ENCODE measurements around the gene IGFBP3. TPM values are rescaled to one million over a fixed set of nuclear protein-coding genes. Genes with fewer than 3 reads are reported as not detected.

The IGFBP3 gene
- total RNA-seq, 3 donors from 2014 or later = 27.0 to 41.5 (median 40.6) TPM

GRCh38 chr7:45867471-45867870 lies 53.6 kb downstream of the IGFBP3 start:
- Histone ChIP-seq H3K36me3 (ENCODE audit: low read depth) (no peaks in the 10 kb centered on the region), H3K9me3 (no peaks in the 10 kb centered on the region), H3K4me3 (no peak overlapping the region), H3K4me1 (ENCODE audit: low read depth) (no peaks in the 10 kb centered on the region)
- no peak for TF ChIP-seq CTCF (IDR thresholded peaks at IDR 0.05)
- ATAC-seq (no peak), DNase-seq (no peak)
- intact Hi-C loops (cut with DNase I, micrococcal nuclease) = no loop called here

- H3K9me3 ChIP-seq = no peaks in the 10 kb centered on the region
- no peak overlapping the region for H3K4me3 ChIP-seq
- no peaks in the 10 kb centered on the region for H3K36me3 ChIP-seq (ENCODE audit: low read depth)
- no peak for ATAC-seq
- DNase-seq = no peak
- intact Hi-C loops (cut with DNase I, micrococcal nuclease) = no loop called here
- H3K4me1 ChIP-seq (ENCODE audit: low read depth) = no peaks in the 10 kb centered on the region
- TF ChIP-seq CTCF (IDR thresholded peaks at IDR 0.05) = no peak
These were observed 55.3 kb downstream of the IGFBP3 start for GRCh38 chr7:45865594-45866410.

- ATAC-seq (no peak), DNase-seq (no peak)
- H3K36me3 ChIP-seq (ENCODE audit: low read depth) = no peaks in the 10 kb centered on the region
- H3K4me1 ChIP-seq (ENCODE audit: low read depth) = no peaks in the 10 kb centered on the region
- no peak for TF ChIP-seq CTCF (IDR thresholded peaks at IDR 0.05)
- H3K9me3 ChIP-seq = no peaks in the 10 kb centered on the region
- H3K4me3 ChIP-seq = no peak overlapping the region
- intact Hi-C loops (cut with DNase I, micrococcal nuclease) = no loop called here
These were observed 57.4 kb downstream of the IGFBP3 start for GRCh38 chr7:45863715-45864114.

Other genes with a start within 250 kb of the IGFBP3 start
- not detected for gene CCDC201, start 48.2 kb downstream of the IGFBP3 start, total RNA-seq
- gene IGFBP1, start 32.8 kb downstream of the IGFBP3 start, total RNA-seq = not detected